Loucy (cell line): ENCODE results near the gene OR10W1.

ENCODE experiments used
- H2AFZ ChIP-seq: fragments of 200-600 bp; sonication (generic); 2 replicates; pipeline ENCODE4 v1.6.0; 2016; ENCODE audit warnings: antibody characterized with exemption, mild to moderate bottlenecking, low read length, moderate library complexity
- H3F3A ChIP-seq: fragments of 200-600 bp; 2 replicates; pipeline ENCODE4 v1.6.0; 2016; ENCODE audit warnings: antibody characterized with exemption, low read depth, mild to moderate bottlenecking
- H3K27me3 ChIP-seq: fragments of 200-600 bp; sonication (generic); 2 replicates; pipeline ENCODE4 v1.6.1; 2014; ENCODE audit warnings: low read length, mild to moderate bottlenecking; ENCODE audit not compliant: insufficient read depth, poor library complexity, severe bottlenecking
- H3K36me3 ChIP-seq: fragments of 200-600 bp; sonication (generic); 2 replicates; pipeline ENCODE4 v1.6.1; 2016; ENCODE audit warnings: low read length; ENCODE audit not compliant: insufficient read depth
- H3K4me1 ChIP-seq: fragments of 200-600 bp; sonication (generic); 2 replicates; pipeline ENCODE4 v1.5.1; 2014; ENCODE audit warnings: low read length, mild to moderate bottlenecking; ENCODE audit not compliant: insufficient read depth, poor library complexity, severe bottlenecking
- H3K4me2 ChIP-seq: fragments of 200-600 bp; sonication (generic); 2 replicates; pipeline ENCODE4 v1.6.0; 2014; ENCODE audit warnings: antibody characterized with exemption, low read length, low read depth, mild to moderate bottlenecking; ENCODE audit not compliant: poor library complexity, severe bottlenecking
- H3K4me3 ChIP-seq: fragments of 200-600 bp; sonication (generic); 2 replicates; pipeline ENCODE4 v1.5.1; 2014; ENCODE audit warnings: low read length, mild to moderate bottlenecking, mixed read lengths; ENCODE audit not compliant: poor library complexity, severe bottlenecking
- H3K79me2 ChIP-seq: fragments of 200-600 bp; sonication (generic); 2 replicates; pipeline ENCODE4 v1.6.1; 2014; ENCODE audit warnings: low read length; ENCODE audit not compliant: insufficient read depth
- H3K9ac ChIP-seq: fragments of 200-600 bp; sonication (generic); 2 replicates; pipeline ENCODE4 v1.6.0; 2014; ENCODE audit warnings: mild to moderate bottlenecking, low read depth, low read length, moderate library complexity; ENCODE audit not compliant: poor library complexity, severe bottlenecking
- H3K9me2 ChIP-seq: fragments of 200-600 bp; sonication (generic); replicated peaks from 2 replicates; pipeline ENCODE4 v1.6.1; 2016; ENCODE audit warnings: low read depth, low read length, mixed read lengths
- H3K9me3 ChIP-seq: fragments of 200-600 bp; sonication (generic); 2 replicates; pipeline ENCODE4 v1.6.1; 2014; ENCODE audit warnings: mild to moderate bottlenecking, antibody characterized with exemption, low read length, low read depth; ENCODE audit not compliant: insufficient read depth
- H4K20me1 ChIP-seq: fragments of 200-600 bp; sonication (generic); 2 replicates; pipeline ENCODE4 v1.6.0; 2014; ENCODE audit warnings: antibody characterized with exemption, low read length, mild to moderate bottlenecking; ENCODE audit not compliant: insufficient read depth, poor library complexity, severe bottlenecking
- EZH2phosphoT487 ChIP-seq: fragments of 200-600 bp; IDR thresholded peaks from 2 replicates; pipeline ENCODE4 v1.6.1; 2018; ENCODE audit warnings: antibody characterized with exemption, mild to moderate bottlenecking, moderate library complexity, borderline replicate concordance
- TF ChIP-seq, protein P1 (sequence below): fragments of 200-600 bp; sonication (generic); conservative IDR thresholded peaks from 2 replicates; pipeline ENCODE4 v1.5.1; 2014; ENCODE audit warnings: mild to moderate bottlenecking, antibody characterized with exemption, low read length

Gene OR10W1

DNA sequence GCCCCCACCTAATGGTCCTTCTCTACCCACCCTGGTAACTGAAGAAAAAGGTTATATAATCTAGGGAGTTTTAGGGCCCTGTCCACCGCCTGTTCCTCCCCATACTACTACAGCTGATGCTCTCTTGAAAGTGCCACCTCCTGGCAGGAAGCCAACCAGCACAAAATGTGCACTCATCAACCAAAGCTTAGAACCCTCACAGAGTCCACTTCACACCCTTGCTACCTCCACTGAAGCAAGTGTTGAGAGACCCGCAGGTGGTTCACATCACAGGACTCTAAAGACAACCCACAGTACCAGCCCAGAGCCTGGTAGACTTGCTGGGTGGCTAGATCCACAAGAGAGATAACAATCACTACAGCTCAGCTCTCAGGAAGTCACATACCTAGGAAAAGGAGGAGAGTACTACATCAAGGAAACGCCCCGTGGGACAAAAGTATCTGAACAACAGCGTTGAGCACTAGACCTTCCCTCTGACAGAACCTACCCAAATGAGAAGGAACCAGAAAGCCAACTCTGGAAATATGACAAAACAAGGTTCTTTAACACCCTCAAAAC lies 17.5 kb upstream of the OR10W1 start:
- no peaks in the 10 kb centered on the region for H3K9me2 ChIP-seq
- peak overlapping the region; percentile 15; the same call in 1 of the 2 replicates for H2AFZ ChIP-seq
- TF ChIP-seq EZH2phosphoT487 = no peak
- TF ChIP-seq, protein P1, sequence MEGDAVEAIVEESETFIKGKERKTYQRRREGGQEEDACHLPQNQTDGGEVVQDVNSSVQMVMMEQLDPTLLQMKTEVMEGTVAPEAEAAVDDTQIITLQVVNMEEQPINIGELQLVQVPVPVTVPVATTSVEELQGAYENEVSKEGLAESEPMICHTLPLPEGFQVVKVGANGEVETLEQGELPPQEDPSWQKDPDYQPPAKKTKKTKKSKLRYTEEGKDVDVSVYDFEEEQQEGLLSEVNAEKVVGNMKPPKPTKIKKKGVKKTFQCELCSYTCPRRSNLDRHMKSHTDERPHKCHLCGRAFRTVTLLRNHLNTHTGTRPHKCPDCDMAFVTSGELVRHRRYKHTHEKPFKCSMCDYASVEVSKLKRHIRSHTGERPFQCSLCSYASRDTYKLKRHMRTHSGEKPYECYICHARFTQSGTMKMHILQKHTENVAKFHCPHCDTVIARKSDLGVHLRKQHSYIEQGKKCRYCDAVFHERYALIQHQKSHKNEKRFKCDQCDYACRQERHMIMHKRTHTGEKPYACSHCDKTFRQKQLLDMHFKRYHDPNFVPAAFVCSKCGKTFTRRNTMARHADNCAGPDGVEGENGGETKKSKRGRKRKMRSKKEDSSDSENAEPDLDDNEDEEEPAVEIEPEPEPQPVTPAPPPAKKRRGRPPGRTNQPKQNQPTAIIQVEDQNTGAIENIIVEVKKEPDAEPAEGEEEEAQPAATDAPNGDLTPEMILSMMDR = 0 out of 2 replicates have a peak, but pooled peaks have one; percentile 13
- H3K79me2 ChIP-seq = no peaks in the 10 kb centered on the region
- H3K4me3 ChIP-seq = no peak overlapping the region
- no peaks in the 10 kb centered on the region for H3K36me3 ChIP-seq
- H3K9ac ChIP-seq = no peak overlapping the region
- H3F3A ChIP-seq = no peaks in the 10 kb centered on the region
- H3K4me2 ChIP-seq = peak overlapping the region; percentile 5
- no peaks in the 10 kb centered on the region for H4K20me1 ChIP-seq
- peaks cover 10% of the 10 kb centered on the region for H3K4me1 ChIP-seq
- no peaks in the 10 kb centered on the region for H3K27me3 ChIP-seq
- H3K9me3 ChIP-seq = no peaks in the 10 kb centered on the region

DNA sequence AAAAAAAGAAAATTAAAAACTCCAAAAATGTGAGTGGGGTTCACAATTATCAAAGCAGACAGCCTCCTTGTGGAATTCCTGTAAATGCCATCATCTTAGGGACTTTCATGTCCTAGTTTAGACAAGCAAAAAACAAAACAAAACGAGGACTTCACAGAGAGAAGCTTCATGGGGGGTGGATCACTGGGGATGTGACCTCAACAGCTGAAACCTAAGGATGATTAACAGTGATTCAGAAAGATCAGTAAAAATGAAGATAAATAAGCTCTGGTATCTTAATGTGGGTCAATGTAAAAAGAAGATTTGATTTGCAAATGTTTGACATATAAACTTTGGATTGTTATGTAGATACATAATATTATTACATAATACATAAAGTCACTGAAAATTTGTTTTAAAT lies 8.1 kb upstream of the OR10W1 start:
- no peaks in the 10 kb centered on the region for H3F3A ChIP-seq
- H3K9me3 ChIP-seq = no peaks in the 10 kb centered on the region
- H3K36me3 ChIP-seq = no peaks in the 10 kb centered on the region
- H3K27me3 ChIP-seq = no peaks in the 10 kb centered on the region
- no peak overlapping the region for H3K9ac ChIP-seq
- H3K79me2 ChIP-seq = no peaks in the 10 kb centered on the region
- H3K9me2 ChIP-seq = no peaks in the 10 kb centered on the region
- no peak overlapping the region for H3K4me2 ChIP-seq
- no peaks in the 10 kb centered on the region for H4K20me1 ChIP-seq
- no peak overlapping the region for H3K4me3 ChIP-seq
- H2AFZ ChIP-seq = no peak overlapping the region
- no peaks in the 10 kb centered on the region for H3K4me1 ChIP-seq
- TF ChIP-seq, protein P1 = no peak
- no peak for TF ChIP-seq EZH2phosphoT487

DNA sequence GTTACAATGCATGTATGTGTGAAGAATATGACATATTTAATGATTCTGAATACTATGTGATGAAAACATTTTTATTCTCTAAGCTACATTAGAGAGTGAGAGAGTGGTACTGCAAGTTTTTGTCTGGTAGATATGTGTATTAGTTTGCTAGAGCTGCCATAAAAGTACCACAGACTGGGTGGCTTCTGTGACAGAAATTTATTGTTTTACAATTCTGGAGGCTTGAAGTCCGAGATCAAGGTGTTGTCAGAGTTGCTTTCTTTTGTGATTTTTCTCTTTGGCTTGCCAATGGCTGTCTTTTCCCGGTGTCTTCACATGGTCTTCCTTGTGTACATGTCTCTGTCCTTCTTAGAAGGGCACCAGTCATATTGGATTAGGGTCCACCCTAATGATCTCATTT lies 6.9 kb upstream of the OR10W1 start:
- no peaks in the 10 kb centered on the region for H3K27me3 ChIP-seq
- no peaks in the 10 kb centered on the region for H4K20me1 ChIP-seq
- no peak overlapping the region for H3K4me2 ChIP-seq
- TF ChIP-seq EZH2phosphoT487 = no peak
- TF ChIP-seq, protein P1 = no peak
- H3K9me3 ChIP-seq = no peaks in the 10 kb centered on the region
- no peaks in the 10 kb centered on the region for H3K79me2 ChIP-seq
- H3K4me3 ChIP-seq = no peak overlapping the region
- no peaks in the 10 kb centered on the region for H3K9me2 ChIP-seq
- H2AFZ ChIP-seq = no peak overlapping the region
- H3K36me3 ChIP-seq = no peaks in the 10 kb centered on the region
- H3K4me1 ChIP-seq = no peaks in the 10 kb centered on the region
- no peaks in the 10 kb centered on the region for H3F3A ChIP-seq
- no peak overlapping the region for H3K9ac ChIP-seq
